Measurements from ENCODE around the gene PEX7. TPM values are rescaled to one million over a fixed set of nuclear protein-coding genes. Genes with fewer than 3 reads are reported as not detected.
"Not testable (repeated sequence)": the region's sequence is repeated elsewhere in the genome, so short reads cannot be mapped to it uniquely, and the experiment has no call there.

PEX7 gene
- total RNA-seq, 1 experiment from 2014 or later, result 3.9 TPM

DNA sequence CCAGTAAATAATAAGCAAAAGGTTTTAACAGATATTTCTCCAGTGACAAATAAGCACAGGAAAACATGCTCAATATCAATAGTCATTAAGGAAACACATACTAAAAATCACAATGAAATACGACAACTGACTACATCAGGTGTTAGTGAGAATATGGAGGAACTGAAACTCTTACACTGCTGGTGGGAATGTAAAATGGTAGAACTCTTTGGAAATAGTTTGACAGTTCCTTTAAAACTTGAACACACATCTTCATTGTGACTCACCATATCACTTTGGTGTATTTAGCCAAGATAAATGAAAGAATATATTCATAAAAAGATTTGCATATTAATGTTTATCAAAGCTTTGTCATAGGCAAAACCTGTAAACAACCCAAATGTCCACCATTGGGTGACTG lies 18.8 kb upstream of the PEX7 start:
- Mint-ChIP-seq H3K4me3 (ENCODE audit: low read depth, unreplicated experiment) (no peak overlapping the region), H3K4me1 (ENCODE audit: low read depth, unreplicated experiment) (no peaks in the 10 kb centered on the region), H3K36me3 (ENCODE audit: insufficient read depth, unreplicated experiment) (no peaks in the 10 kb centered on the region), H3K9me3 (ENCODE audit: low read depth, unreplicated experiment) (no peaks in the 10 kb centered on the region), H3K27ac (ENCODE audit: unreplicated experiment) (no peak overlapping the region), H3K27me3 (ENCODE audit: unreplicated experiment) (no peaks in the 10 kb centered on the region)
- TF ChIP-seq, protein P1, sequence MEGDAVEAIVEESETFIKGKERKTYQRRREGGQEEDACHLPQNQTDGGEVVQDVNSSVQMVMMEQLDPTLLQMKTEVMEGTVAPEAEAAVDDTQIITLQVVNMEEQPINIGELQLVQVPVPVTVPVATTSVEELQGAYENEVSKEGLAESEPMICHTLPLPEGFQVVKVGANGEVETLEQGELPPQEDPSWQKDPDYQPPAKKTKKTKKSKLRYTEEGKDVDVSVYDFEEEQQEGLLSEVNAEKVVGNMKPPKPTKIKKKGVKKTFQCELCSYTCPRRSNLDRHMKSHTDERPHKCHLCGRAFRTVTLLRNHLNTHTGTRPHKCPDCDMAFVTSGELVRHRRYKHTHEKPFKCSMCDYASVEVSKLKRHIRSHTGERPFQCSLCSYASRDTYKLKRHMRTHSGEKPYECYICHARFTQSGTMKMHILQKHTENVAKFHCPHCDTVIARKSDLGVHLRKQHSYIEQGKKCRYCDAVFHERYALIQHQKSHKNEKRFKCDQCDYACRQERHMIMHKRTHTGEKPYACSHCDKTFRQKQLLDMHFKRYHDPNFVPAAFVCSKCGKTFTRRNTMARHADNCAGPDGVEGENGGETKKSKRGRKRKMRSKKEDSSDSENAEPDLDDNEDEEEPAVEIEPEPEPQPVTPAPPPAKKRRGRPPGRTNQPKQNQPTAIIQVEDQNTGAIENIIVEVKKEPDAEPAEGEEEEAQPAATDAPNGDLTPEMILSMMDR (IDR thresholded peaks at IDR 0.05; ENCODE audit: unreplicated experiment), result no peak
- CTCF ChIA-PET, result no interaction called here
- DNase-seq, result no peak
- intact Hi-C loops (cut with micrococcal nuclease; ENCODE audit: unreplicated experiment), result no loop called here
- BruUV-seq (replicated peaks), result no TSS peak

DNA sequence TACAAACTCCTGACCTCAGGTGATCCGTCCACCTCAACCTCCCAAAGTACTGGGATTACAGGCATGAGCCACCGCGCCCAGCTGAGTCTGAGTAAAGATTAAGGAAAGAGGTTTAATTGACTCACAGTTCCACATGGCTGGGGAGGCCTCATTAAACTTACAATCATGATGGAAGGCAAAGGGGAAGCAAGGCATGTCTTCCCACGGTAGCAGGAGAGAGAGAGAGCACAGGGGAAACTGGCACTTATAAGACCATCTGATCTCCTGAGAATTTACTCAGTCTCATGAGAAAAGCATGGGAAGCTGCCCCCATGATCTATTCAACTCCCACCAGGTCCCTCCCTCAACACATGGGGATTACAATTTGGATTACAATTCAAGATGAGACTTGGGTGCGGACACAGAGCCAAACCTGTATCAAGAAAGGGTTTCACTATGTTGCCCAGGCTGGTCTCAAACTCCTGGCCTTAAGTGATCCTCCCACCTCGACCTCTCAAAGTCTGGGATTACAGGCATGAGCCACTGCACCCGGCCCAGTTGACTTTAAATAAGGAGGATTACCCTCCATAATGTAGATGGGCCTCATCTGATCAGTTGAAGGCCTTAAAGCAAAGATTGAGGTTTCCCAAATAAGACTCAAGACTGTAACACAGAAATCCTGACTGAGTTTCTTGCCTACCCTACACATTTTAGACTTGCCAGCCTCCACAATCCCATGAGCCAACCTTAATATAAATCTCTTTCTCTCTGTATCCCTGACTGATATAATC lies 13.1 kb upstream of the PEX7 start:
- no TSS peak for BruUV-seq (replicated peaks)
- H3K4me3 Mint-ChIP-seq (ENCODE audit: low read depth, unreplicated experiment), result no peak overlapping the region
- no peaks in the 10 kb centered on the region for H3K4me1 Mint-ChIP-seq (ENCODE audit: low read depth, unreplicated experiment)
- TF ChIP-seq, protein P1 (IDR thresholded peaks at IDR 0.05; ENCODE audit: unreplicated experiment), result no peak
- H3K9me3 Mint-ChIP-seq (ENCODE audit: low read depth, unreplicated experiment), result no peaks in the 10 kb centered on the region
- intact Hi-C loops (cut with micrococcal nuclease; ENCODE audit: unreplicated experiment), result no loop called here
- no peaks in the 10 kb centered on the region for H3K36me3 Mint-ChIP-seq (ENCODE audit: insufficient read depth, unreplicated experiment)
- no peaks in the 10 kb centered on the region for H3K27me3 Mint-ChIP-seq (ENCODE audit: unreplicated experiment)
- CTCF ChIA-PET, result no interaction called here
- DNase-seq, result no peak
- H3K27ac Mint-ChIP-seq (ENCODE audit: unreplicated experiment), result no peak overlapping the region

DNA sequence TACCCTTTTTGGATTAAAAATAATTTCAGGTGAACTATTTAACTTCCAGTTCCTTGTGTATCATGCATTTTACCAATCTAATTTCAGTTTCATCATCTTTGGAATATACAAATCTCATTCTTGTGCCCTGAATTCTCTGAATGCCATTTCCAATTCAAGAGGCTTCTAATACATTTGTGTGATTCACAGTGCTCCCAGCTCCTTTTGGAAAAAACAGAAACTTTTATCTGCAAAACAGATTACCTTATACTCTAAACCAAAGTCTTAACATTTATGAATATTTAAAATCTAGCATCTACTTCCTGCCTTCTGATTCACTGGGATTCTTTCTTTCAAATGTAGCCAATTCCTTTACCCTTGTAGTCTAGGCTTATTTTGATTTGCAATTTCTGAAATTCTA lies 11.1 kb upstream of the PEX7 start:
- no peaks in the 10 kb centered on the region for H3K36me3 Mint-ChIP-seq (ENCODE audit: insufficient read depth, unreplicated experiment)
- BruUV-seq (replicated peaks), result no TSS peak

DNA sequence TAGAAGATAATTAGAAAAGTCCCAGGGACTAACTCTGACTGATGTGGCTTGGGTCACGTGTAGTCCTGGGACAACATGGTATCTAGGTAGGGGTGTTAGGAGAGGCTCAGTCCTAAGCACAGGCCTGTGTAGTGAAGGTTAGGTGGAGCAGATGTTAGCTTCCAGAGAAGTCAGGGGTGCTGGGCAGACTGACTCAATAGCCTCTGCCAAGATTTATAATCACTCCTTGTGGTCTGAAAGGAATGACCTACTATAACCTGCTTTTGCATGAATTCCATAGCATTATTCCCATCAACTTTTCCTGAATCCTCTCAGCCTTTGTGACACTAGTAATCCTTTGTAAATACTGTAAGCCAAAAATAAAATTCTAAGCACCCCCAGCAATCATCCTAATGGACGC lies 10.2 kb upstream of the PEX7 start:
- intact Hi-C loops (cut with micrococcal nuclease; ENCODE audit: unreplicated experiment), result no loop called here
- no peak overlapping the region for H3K4me3 Mint-ChIP-seq (ENCODE audit: low read depth, unreplicated experiment)
- no peaks in the 10 kb centered on the region for H3K36me3 Mint-ChIP-seq (ENCODE audit: insufficient read depth, unreplicated experiment)
- TF ChIP-seq, protein P1 (IDR thresholded peaks at IDR 0.05; ENCODE audit: unreplicated experiment), result no peak
- no peak for DNase-seq
- CTCF ChIA-PET, result no interaction called here
- BruUV-seq (replicated peaks), result no TSS peak
- H3K9me3 Mint-ChIP-seq (ENCODE audit: low read depth, unreplicated experiment), result no peaks in the 10 kb centered on the region
- H3K4me1 Mint-ChIP-seq (ENCODE audit: low read depth, unreplicated experiment), result no peaks in the 10 kb centered on the region
- H3K27ac Mint-ChIP-seq (ENCODE audit: unreplicated experiment), result no peak overlapping the region
- H3K27me3 Mint-ChIP-seq (ENCODE audit: unreplicated experiment), result no peaks in the 10 kb centered on the region

More for the DNA sequence above, 11.1 kb upstream of the PEX7 start:
- Mint-ChIP-seq H3K27ac (ENCODE audit: unreplicated experiment) (no peak overlapping the region), H3K4me3 (ENCODE audit: low read depth, unreplicated experiment) (no peak overlapping the region), H3K27me3 (ENCODE audit: unreplicated experiment) (no peaks in the 10 kb centered on the region), H3K4me1 (ENCODE audit: low read depth, unreplicated experiment) (no peaks in the 10 kb centered on the region), H3K9me3 (ENCODE audit: low read depth, unreplicated experiment) (no peaks in the 10 kb centered on the region)
- no peak for DNase-seq
- CTCF ChIA-PET, result no interaction called here
- intact Hi-C loops (cut with micrococcal nuclease; ENCODE audit: unreplicated experiment), result no loop called here
- TF ChIP-seq, protein P1 (IDR thresholded peaks at IDR 0.05; ENCODE audit: unreplicated experiment), result no peak

DNA sequence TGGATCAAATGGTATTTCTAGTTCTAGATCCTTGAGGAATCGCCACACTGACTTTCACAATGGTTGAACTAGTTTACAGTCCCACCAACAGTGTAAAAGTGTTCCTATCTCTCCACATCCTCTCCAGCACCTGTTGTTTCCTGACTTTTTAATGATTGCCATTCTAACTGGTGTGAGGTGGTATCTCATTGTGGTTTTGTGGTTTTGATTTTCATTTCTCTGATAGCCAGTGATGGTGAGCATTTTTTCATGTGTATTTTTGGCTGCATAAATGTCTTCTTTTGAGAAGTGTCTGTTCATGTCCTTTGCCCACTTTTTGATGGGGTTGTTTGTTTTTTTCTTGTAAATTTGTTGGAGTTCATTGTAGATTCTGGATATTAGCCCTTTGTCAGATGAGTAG lies 6.8 kb upstream of the PEX7 start:
- H3K36me3 Mint-ChIP-seq (ENCODE audit: insufficient read depth, unreplicated experiment), result not testable (repeated sequence)

More for the DNA sequence above, 6.8 kb upstream of the PEX7 start:
- H3K4me3 Mint-ChIP-seq (ENCODE audit: low read depth, unreplicated experiment); H3K9me3 Mint-ChIP-seq (ENCODE audit: low read depth, unreplicated experiment); DNase-seq; BruUV-seq (replicated peaks); CTCF ChIA-PET; H3K27ac Mint-ChIP-seq (ENCODE audit: unreplicated experiment); H3K27me3 Mint-ChIP-seq (ENCODE audit: unreplicated experiment); H3K4me1 Mint-ChIP-seq (ENCODE audit: low read depth, unreplicated experiment); intact Hi-C loops (cut with micrococcal nuclease; ENCODE audit: unreplicated experiment): not testable (repeated sequence)
